ENCODE data around the gene ZFYVE21.

ZFYVE21 gene

DNA sequence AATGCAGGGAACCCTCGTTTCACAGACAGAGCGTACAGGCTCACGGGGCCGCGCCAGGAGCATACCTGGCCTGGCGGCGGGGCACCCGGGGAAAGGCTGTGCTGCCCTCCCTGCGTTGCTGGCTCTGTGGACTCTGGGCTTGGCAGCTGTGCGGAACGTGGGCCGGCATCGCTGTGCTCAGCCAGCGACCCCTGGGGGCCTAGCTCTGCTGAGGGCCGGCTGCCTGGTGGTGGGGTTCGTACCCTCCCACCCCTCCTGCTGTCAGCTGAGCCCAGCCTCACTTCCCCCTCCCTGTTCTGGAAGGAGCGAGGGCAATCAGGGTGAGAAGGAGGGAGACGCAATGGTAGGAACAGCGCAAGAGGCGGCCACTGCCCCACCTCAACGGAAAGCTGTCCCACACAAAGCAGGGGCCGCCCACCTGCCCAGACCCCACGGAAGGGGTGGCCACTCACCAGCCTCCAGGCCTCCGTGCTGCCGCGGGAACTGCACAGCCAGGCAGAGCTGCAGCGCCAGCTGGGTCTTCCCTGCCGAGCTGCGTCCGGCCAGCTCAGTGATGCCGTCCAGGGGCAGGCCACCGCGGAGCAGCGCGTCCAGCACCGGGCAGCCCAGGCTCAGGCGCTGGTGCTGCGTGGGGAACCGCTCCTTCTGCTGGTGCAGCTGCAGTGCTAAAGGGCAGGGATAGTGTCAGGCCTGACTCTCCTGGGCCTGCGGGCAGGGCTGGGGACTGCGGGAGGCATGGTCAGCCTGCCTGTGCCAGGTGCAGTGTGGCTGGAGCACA lies 8.9 kb upstream of the ZFYVE21 start:
- no peak for DNase-seq

GRCh38 chr14:103707329-103708263 lies 8.0 kb upstream of the ZFYVE21 start:
- no peak for DNase-seq

GRCh38 chr14:103708750-103709187 lies 6.8 kb upstream of the ZFYVE21 start:
- DNase-seq: no peak

DNA sequence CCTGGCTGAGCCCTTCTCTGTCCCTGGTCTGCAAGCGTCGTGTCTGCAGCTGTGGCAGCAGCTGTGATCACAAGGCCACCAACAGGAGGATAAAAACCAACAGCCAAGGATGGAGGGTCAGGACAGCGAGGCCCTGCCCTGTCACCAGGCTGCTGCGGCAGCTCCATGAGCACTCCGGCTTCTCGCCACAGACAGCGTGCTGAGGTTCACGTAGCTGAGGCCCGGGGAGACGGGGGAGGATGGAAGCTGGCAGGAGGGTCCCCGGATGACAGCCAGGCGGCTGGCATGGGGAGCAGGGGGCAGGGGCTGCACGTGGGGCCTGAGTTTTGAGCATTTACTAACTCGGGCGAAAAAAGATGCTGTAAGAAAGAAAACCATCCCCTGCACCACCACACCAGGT lies 5.8 kb upstream of the ZFYVE21 start:
- DNase-seq: no peak

- no peak for DNase-seq
These were observed 4.7 kb upstream of the ZFYVE21 start for GRCh38 chr14:103710771-103711377.

DNA sequence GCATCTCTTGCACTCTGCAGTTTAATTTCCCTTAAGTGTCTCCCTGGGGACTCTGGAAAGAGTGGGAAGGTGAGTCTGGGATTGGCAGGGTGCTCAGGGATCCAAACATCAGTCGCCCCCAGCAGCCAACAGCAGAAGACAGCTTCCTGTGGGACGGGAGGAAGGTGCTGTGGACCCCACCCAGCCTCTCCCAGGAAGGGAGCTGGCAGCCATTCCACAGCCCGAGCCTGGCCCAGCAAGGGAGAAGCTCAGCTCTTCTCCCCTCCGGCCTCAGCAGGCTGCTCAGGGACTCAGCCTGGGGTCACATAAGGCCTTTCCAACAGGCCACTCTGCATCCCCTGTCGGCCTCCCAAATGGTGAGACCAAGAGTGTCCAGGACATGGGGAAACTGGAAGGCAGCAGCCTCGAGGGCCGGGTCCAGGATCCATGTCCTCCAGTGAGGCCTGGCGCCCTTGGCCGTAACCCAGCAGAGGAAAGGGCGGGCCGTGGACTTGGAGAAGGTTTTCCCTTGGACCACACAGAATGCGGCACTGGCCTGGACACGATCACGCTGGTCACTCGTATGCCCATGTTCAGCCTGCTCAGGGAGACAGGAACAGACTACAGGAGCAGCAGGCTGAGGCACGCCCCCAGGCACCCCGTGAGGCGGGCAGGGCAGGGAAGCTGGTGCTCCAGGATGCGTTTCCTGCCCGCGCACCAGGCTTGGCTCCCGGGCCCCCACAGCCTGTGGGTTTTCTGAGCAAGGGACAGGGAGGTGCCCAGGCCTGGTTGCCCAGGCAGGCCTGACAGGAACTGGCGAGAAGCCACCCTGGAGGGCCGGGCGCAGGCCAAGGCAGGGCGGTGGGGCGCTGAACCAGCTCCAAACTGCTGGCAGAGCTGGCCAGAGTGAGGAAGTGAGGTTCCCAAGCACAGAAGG lies 3.8 kb upstream of the ZFYVE21 start:
- DNase-seq: peak; percentile 86

- DNase-seq: no peak
These were observed 2.9 kb upstream of the ZFYVE21 start for GRCh38 chr14:103712633-103713247.

- no peak for DNase-seq
These were observed 2.1 kb upstream of the ZFYVE21 start for GRCh38 chr14:103713304-103714062.

DNA sequence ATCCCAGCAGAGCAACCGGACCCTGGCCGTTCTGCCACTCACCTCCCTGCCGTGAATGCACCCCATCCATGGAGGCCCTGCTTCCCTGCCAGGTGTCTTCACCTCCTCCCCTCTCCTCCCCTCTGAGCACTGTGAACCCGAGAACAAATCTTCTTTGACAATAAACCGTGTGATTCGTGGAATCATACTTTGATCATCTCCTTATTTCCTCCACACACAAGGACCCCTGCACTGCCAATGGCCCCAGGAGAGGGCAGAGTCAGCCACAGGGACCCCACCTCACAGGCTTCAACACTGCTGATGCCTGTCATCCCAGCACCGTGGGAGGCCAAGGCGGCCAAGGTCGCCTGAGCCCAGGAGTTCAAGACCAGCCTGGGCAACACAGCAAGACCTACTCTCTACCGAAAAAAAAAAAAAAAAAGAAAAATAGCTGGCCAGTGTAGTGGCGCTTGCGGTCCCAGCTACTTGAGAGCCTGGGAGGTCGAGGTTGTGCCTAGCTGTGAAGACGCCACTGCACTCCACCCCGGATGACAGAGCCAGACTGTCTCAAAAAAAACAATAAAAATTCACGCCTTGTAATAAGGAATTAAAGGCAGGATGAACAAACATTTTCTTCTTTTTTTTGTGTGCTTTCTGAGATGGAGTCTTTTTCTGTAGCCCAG lies 1.4 kb upstream of the ZFYVE21 start:
- no peak for DNase-seq

DNA sequence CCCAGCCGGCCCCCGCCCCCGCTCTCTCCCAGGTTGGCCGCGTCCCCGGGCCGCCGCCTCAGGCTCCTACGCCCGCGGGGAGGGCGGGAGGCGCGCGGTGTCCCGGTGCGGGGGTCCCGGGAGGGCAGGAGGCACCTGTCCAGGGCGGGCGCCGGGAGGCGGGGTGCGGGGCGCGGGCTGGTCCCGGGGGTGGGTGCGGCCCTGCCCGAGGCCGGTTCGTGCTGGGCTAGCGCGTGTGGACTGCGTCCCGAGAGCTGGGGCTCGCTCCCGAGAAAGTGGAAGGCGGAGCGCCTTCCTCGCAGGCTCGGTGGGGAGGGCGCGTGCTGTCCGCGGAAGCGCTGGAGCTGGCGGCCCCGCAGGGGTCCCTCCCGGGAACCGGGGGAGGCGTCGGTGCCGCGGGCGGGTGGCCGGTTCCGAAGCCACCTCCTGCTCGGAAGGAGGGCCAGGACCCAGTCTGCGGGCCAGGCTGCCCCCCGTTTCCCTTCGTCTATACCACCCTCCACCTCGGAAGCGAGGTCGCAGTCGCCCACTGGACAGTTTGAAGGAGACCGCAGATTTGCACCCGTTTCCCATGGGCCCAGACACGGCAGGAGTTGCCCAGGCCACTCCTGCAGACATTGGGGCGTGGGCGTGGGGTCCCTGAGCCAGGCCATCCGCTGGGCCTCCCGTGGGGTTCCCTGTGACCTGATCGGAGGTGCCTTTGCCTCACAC lies 636 bp downstream of the ZFYVE21 start:
- no peak for DNase-seq

- DNase-seq: no peak
These were observed 1.3 kb downstream of the ZFYVE21 start for GRCh38 chr14:103716899-103717411.

DNA sequence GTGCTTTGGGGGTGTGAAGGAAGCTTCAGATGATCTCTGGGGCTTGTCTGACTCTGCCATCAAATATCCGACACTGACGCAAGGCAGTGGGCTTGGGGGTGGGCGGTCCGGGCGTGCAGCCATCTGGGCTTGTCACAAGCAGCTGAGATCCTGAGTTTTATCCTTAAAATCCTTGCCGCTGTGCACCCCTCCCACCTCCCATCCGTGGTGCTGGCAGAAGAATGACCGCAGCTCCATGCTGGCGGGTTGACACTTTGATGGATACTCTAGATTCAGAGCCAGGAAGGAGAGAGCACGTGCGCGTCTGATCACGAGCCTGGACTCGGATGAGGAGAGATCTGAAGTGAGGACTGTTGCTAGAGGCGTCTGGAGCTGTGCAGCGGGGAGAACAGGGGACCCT lies 3.0 kb downstream of the ZFYVE21 start:
- DNase-seq: no peak

- DNase-seq: no peak
These were observed 4.1 kb downstream of the ZFYVE21 start for GRCh38 chr14:103719751-103720150.

GRCh38 chr14:103721334-103722120 lies 5.9 kb downstream of the ZFYVE21 start:
- DNase-seq: peak; percentile 97

- DNase-seq: no peak
These were observed 8.1 kb downstream of the ZFYVE21 start for GRCh38 chr14:103723748-103724081.

- DNase-seq: no peak
These were observed 8.5 kb downstream of the ZFYVE21 start for GRCh38 chr14:103724116-103724515.

DNA sequence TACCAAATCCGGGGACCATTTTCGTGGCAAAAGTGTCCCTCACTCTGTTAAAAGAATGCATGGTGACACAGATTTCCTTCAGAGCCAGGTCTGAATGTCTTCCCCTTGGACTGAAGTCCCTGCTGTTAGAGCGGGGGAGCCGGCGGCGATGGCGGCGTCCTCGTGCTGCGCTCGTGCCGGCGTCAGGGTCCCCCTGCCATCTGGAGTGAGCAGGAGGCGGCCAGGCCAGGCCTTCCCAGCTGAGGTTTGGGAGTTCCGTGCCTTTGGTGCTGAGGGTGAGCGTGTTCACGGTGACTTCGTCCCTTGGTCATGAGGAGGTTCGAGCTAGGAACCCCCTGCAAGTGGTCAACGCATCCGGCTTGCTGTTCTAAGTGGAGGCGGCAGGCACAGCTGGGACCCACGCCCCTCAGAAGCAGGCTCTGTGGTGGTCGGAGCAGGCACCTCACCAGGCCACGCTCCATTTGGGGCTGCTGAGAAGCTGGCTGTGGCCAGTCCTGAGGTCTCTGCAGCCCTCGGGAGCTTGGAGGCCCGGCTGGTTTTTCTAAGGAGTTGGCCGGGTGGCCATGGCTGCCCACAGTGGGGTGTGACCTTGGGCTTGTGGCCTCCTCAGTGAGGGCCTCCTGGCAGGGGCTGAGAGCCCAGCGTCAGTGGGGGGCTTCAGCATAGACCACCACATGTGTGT lies 9.5 kb downstream of the ZFYVE21 start:
- DNase-seq: no peak

- no peak for DNase-seq
These were observed 10.3 kb downstream of the ZFYVE21 start for GRCh38 chr14:103725739-103726395.

Data from 8988T (cell line).